Measurements from ENCODE around the gene RASA4B.

The RASA4B gene

DNA sequence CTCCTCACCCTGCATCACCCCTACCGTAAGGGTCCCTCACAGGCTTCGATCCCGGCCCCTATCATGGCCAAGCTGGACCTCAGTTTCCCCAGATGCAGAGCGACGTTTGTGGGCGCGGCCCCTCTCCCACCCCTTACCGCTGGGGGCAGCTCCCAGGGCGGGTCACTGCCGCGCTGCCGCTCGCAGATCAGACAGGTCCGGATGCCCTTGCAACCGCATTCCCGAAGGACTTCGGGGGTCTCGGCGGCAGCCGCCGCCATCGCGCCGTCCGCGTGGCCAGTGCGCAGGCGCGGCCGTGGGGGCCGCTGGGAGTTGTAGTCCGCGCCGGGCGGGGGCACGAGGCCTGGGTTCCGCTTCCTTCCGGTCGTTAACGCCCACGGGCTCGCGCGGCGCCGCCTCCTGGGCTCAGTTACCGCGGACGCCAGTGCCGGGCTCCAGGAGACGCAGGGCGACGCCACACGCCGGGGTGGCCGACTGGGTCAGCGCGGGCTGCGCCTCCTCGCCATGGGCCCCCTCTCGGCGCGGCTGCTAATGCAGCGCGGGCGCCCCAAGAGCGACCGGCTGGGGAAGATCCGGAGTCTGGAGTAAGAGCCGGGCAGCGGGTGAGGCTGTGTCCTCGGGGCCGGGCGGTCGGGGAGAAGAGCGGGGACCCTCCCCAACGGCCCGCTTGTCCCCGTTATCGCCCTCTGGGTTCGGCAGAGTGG lies 52.8 kb downstream of the RASA4B start, which contains the start of the genes ALKBH4 and LRWD1:
TSS of gene ALKBH4 (minus strand) at position 287 of the 704 bp plus-strand sequence. CDS start at position 260, 27 bp downstream.
TSS of gene LRWD1 (plus strand) at position 408 of the 704 bp plus-strand sequence. CDS start at position 505, 97 bp downstream.
- in situ Hi-C loops (cut with MboI; ENCODE audit: low sequenced_read_pairs, unreplicated experiment) = loop anchor here (5.0 kb wide), 1 partner anchor 52 kb away; no protein-coding TSS in a partner anchor
- peak; percentile 100 for DNase-seq (ENCODE audit: low spot score)
- TF ChIP-seq, protein P1, sequence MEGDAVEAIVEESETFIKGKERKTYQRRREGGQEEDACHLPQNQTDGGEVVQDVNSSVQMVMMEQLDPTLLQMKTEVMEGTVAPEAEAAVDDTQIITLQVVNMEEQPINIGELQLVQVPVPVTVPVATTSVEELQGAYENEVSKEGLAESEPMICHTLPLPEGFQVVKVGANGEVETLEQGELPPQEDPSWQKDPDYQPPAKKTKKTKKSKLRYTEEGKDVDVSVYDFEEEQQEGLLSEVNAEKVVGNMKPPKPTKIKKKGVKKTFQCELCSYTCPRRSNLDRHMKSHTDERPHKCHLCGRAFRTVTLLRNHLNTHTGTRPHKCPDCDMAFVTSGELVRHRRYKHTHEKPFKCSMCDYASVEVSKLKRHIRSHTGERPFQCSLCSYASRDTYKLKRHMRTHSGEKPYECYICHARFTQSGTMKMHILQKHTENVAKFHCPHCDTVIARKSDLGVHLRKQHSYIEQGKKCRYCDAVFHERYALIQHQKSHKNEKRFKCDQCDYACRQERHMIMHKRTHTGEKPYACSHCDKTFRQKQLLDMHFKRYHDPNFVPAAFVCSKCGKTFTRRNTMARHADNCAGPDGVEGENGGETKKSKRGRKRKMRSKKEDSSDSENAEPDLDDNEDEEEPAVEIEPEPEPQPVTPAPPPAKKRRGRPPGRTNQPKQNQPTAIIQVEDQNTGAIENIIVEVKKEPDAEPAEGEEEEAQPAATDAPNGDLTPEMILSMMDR (IDR thresholded peaks at IDR 0.05; ENCODE audit: borderline replicate concordance, control extremely low read depth, extremely low read depth, insufficient read depth, missing control alignments) = no peak

DNA sequence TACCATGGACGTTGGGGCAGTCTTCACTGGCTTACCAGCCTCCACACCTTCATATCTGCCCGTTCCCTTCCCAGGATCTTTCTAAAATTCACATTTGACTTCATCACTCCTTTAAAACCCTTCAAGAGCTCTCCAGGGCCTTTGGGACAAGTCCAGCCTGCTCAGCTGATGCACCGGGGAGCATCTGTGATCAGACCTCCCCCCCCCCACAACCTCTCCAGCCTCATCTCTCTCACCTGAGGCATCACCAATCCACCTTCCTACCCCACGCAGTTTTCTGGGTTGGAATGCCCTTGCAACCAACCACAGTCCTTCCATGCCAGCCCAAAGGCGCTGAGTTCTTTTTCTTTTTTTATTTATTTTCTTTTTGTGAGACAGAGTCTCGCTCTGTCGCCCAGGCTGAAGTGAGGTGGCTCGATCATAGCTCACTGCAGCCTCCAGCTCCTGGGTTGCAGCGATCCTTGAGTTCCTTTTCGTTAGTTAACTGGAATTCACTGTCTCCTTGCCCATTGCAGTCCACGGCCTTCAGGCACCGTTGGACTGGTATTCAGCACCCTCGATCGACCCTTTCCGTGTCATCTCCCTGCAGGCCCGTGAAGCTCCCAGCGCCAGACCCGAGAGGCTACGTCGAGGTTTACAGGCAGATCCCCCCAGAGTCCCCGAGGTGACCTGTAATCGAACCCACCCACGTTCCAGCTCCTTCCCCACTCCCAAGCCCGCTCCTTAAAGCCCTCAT lies 53.6 kb downstream of the RASA4B start:
- DNase-seq (ENCODE audit: low spot score) = no peak
- in situ Hi-C loops (cut with MboI; ENCODE audit: low sequenced_read_pairs, unreplicated experiment) = no loop called here
- TF ChIP-seq, protein P1 (IDR thresholded peaks at IDR 0.05; ENCODE audit: borderline replicate concordance, control extremely low read depth, extremely low read depth, insufficient read depth, missing control alignments) = no peak

DNA sequence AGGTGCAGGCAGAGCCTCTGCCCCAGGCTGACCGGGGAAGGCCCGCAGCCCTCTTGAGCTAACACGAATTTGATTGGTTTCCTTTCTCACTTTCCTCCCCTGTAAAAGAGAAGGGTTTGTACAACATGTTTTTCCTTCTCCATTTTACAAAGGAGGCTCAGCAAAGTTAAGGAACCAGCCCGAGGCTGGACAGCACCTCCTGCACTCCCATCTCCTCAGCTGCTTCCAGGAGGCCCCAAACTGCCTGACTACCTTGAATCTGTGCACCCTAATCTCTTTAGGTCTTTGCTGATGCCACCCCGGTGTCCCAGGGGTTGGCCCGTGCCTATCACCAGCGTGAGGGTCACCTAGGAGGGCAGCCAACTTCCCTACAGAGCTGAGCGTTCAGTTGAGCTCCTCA lies 57.1 kb downstream of the RASA4B start:
- TF ChIP-seq, protein P1 (IDR thresholded peaks at IDR 0.05; ENCODE audit: borderline replicate concordance, control extremely low read depth, extremely low read depth, insufficient read depth, missing control alignments) = no peak
- DNase-seq (ENCODE audit: low spot score) = no peak
- in situ Hi-C loops (cut with MboI; ENCODE audit: low sequenced_read_pairs, unreplicated experiment) = no loop called here

DNA sequence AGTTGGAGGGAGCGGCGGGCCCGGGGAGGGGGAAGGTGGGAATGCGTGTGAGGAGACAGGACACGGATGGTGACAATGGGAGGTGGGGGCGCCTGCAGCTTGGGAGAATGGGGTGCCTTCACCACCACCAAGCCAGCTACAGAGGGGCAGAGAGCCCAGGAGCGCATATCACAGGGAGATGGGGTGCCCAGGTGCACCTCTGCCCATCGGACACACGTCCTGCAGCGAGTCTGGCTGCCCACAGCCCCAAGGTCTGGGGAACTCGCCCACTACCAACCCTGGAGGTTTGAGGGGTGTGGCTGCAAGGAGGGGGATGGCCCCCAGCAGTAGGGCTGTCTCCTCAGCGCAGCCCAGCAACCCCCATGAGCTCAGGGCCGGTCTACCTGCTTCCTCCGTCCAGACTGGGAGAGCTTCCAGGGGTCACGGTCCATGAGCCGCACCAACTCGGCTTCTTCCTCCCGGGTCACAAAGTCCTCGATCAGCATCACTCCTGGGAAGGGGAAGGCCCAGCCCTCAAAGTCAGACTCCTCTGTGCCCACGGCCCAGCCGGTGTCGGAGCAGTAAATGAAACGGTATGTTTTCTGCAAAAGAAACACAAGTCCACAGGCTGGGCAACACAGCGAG lies 58.2 kb downstream of the RASA4B start:
- DNase-seq (ENCODE audit: low spot score) = no peak
- in situ Hi-C loops (cut with MboI; ENCODE audit: low sequenced_read_pairs, unreplicated experiment) = no loop called here
- TF ChIP-seq, protein P1 (IDR thresholded peaks at IDR 0.05; ENCODE audit: borderline replicate concordance, control extremely low read depth, extremely low read depth, insufficient read depth, missing control alignments) = no peak

DNA sequence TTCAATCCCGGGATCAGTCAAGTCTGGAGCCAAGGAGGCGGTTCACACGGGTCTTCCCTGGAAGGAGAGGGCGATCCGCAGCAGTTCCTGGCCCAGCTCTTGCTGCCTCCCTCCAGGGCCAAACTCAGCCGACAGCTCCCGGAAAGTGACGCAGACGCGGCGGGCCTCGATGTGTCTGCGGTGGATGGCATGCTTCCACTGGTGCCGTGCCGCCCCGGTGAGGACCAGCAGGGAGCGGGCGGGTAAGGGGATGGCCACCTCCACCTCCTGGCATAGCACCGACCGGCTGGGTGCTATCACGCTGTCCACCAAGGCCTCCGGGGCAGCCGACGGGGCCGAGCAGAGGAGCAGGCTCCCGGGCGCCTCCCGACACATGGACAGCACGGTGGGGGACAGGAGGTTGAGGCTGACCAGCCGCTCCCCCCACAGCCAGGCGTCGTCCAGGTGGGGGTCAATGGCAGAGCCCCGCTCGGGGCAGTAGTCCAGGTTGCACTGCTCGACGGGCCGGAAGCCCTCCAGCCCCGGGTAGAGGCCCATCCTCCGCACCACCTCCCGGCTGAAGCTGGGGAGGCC lies 60.1 kb downstream of the RASA4B start:
- DNase-seq (ENCODE audit: low spot score) = no peak
- TF ChIP-seq, protein P1 (IDR thresholded peaks at IDR 0.05; ENCODE audit: borderline replicate concordance, control extremely low read depth, extremely low read depth, insufficient read depth, missing control alignments) = no peak
- in situ Hi-C loops (cut with MboI; ENCODE audit: low sequenced_read_pairs, unreplicated experiment) = no loop called here

DNA sequence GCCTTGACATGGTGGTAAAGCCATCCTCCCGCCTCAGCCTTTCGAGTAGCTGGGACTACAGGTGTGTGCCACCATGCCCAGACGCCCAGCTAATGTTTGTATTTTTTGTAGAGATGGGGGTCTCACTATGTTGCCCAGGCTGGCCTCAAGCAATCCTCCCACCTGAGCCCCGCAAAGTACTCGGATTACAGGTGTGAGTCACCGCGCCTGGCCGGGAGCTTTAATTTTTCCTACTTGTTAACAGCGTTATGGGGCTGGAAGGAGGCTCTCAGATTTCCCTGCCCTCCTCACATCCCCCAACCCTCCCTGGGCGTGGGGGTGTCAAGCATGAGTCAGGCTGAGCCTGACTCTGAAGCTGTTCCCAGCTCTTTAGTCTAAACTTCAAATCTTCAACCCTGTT lies 61.2 kb downstream of the RASA4B start:
- DNase-seq (ENCODE audit: low spot score) = no peak
- TF ChIP-seq, protein P1 (IDR thresholded peaks at IDR 0.05; ENCODE audit: borderline replicate concordance, control extremely low read depth, extremely low read depth, insufficient read depth, missing control alignments) = no peak
- in situ Hi-C loops (cut with MboI; ENCODE audit: low sequenced_read_pairs, unreplicated experiment) = no loop called here

All from GM13976 (cell line).